ENCODE results near the gene IRAG1.
"Not testable (repeated sequence)": the region's sequence is repeated elsewhere in the genome, so short reads cannot be mapped to it uniquely, and the experiment has no call there.

IRAG1 gene

GRCh38 chr11:10694486-10695239 is 1.1 kb upstream of the IRAG1 start:
- no peak overlapping the region for H3K4me3 ChIP-seq (ENCODE audit: low read depth, low read length)
- no peak for DNase-seq (ENCODE audit: low read depth)
- no peak for TF ChIP-seq CTCF (IDR thresholded peaks at IDR 0.05; ENCODE audit: control insufficient read depth, extremely low read depth, insufficient read depth)

- H3K4me3 ChIP-seq (ENCODE audit: low read depth, low read length): no peak overlapping the region
- TF ChIP-seq CTCF (IDR thresholded peaks at IDR 0.05; ENCODE audit: control insufficient read depth, extremely low read depth, insufficient read depth): no peak
- DNase-seq (ENCODE audit: low read depth): no peak
Observed at GRCh38 chr11:10692531-10693115, 932 bp downstream of the IRAG1 start.

- no peak for TF ChIP-seq CTCF (IDR thresholded peaks at IDR 0.05; ENCODE audit: control insufficient read depth, extremely low read depth, insufficient read depth)
- H3K4me3 ChIP-seq (ENCODE audit: low read depth, low read length): no peak overlapping the region
- no peak for DNase-seq (ENCODE audit: low read depth)
Observed at GRCh38 chr11:10688401-10688800, 5.2 kb downstream of the IRAG1 start.

- TF ChIP-seq CTCF (IDR thresholded peaks at IDR 0.05; ENCODE audit: control insufficient read depth, extremely low read depth, insufficient read depth): no peak
- no peak for DNase-seq (ENCODE audit: low read depth)
- H3K4me3 ChIP-seq (ENCODE audit: low read depth, low read length): no peak overlapping the region
Observed at GRCh38 chr11:10686311-10686710, 7.2 kb downstream of the IRAG1 start.

GRCh38 chr11:10683429-10683828 is 10.1 kb downstream of the IRAG1 start:
- TF ChIP-seq CTCF (IDR thresholded peaks at IDR 0.05; ENCODE audit: control insufficient read depth, extremely low read depth, insufficient read depth): no peak
- no peak for DNase-seq (ENCODE audit: low read depth)
- no peak overlapping the region for H3K4me3 ChIP-seq (ENCODE audit: low read depth, low read length)

GRCh38 chr11:10680956-10681487 is 12.5 kb downstream of the IRAG1 start:
- no peak for TF ChIP-seq CTCF (IDR thresholded peaks at IDR 0.05; ENCODE audit: control insufficient read depth, extremely low read depth, insufficient read depth)
- DNase-seq (ENCODE audit: low read depth): no peak
- no peak overlapping the region for H3K4me3 ChIP-seq (ENCODE audit: low read depth, low read length)

GRCh38 chr11:10680279-10680678 is 13.3 kb downstream of the IRAG1 start:
- not testable (repeated sequence) for DNase-seq (ENCODE audit: low read depth); H3K4me3 ChIP-seq (ENCODE audit: low read depth, low read length)
